ENCODE results near the gene COL4A1.

COL4A1 gene

DNA sequence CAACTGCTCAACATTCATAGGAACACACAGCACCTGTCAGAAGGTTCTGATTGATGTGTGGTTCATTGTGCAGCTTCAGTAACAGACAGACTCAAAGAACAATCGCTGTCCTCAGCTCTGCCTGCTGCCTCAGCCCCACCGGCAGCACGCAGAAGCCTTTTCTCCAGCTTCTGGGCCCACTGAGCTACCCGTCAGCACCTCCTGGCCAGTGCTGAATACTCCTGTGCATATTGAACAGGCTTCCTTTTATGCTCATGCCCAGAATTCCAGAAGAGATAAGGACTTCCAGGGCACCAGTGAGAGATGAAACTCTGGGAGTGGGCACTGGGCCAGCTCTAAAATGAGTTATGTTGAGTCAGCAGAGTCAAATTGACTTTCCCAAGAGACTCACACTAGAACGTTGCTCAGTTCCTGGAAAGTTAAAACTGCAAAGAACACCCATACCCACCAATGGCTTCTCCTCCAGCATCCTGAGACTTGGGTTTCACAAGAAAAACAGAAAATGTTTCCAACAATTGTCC, 119.3 kb downstream of the COL4A1 start:
- DNase-seq = no peak

DNA sequence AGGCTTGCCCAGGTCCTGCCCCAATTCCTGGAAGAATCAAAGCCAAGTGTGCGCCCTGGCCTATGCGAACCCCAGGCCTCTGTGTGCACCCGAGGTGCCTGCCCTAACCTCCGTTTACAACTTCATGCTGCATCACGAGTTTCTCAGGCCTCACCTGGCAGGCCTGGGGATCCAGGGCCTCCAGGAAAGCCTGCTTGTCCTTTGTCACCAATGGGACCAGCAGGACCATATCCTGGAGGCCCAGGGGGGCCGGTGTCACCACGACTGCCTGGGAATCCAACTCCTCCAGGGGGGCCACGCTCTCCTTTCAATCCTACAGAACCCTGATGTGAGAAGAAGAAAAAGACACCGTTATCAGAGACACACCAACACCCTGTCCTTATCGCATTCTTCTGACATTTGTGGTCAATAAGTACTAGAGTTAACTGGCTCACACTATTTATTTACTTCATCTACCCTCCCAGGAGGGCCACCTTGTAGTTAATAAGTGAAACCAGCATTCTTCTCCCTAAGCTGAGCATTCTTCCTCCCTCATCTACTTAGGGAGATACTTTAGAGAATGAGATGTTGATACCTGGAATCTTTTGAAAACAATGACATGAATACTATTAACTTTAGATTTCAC, 120.6 kb downstream of the COL4A1 start:
- no peak for DNase-seq

DNA sequence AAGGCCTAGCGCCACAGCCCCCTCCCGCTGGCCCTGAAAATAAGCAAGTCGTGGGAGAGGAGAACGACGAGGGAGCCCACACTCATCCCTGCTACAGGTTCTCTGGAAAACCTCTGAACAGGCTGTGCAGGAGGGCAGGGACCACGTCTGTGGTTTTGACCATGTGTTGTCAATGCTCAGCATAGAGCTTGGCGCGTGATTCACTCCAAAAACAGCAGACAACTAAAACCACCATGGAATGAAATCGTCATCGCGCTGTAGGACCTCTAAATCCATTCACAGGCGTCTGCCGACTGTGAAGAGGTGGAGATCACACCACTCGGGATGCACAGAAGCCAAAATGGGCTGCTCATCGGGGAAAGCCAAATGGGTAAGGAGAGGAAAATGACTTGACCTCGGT, 121.3 kb downstream of the COL4A1 start:
- no peak for DNase-seq

DNA sequence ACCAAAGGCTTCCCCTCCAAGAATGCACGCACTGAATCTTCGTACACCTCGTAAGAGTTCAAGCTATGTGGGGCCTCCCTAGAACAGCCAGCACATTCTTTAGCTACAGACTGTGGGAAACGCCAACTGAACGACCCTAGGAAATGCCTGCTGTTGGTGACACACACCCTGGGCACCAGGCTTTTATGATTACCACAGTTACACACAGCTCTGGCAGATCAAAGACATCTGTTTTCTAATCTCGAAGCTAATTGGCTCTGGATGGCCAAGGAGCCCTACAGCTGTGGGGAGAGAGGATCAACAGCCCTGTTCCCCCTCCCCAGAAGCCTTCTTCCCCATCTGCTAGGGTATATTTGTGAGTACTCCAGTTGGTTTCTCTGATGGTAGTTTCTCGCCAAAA, 123.0 kb downstream of the COL4A1 start:
- no peak for DNase-seq

DNA sequence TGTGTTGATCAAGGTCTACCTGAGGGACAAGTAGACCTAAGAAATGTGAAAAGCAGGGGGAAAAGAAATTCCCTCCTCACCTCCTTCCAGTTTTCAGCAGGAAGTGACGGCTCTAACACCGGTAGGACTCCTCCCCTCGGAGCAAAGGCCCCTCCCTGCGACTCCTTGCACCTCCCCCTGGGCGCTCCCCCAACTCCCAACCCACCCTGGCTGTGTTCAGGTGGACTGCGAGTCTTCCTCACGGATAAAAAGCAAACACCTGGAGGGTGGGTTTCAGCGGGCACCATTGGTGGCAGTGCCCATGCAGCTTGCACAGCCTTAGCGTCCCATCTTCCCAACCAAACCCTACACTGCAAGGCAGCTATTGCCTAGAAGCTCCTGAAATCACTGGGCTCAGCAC, 124.5 kb downstream of the COL4A1 start:
- no peak for DNase-seq

DNA sequence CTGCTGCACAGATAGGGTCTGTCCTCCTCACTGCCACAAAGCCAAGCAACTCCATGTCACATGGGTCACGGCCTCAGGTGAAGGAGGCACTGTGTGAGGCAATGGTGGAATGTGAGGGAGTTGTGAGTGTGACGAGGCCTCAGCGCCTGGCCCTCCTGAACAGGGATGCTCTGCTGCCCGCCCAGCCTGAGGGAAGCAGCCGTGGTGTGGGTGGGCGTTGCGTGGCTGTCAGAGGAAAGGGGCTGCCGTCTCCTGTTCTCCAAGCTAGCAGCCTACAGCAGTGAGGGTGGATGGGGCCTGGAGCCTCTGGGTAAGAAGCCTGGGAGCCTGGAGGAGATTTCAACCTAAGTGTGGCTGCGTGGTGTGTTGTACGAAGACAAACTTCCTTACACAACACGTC, 125.0 kb downstream of the COL4A1 start:
- no peak for DNase-seq

DNA sequence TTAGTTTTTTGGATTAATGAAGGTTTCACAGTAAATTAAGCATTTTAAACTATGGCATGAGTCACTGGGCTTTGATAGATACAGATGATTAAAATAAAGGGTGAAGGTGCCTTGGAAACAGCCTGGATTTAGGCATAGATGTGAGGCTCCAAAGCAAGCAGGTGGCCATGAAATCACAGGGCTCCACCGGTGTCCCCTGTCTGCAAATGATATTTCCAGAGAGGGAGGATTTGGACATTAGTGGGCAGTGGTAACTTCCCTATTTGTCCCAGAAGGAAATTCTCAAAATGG, 127.2 kb downstream of the COL4A1 start:
- no peak for DNase-seq

DNA sequence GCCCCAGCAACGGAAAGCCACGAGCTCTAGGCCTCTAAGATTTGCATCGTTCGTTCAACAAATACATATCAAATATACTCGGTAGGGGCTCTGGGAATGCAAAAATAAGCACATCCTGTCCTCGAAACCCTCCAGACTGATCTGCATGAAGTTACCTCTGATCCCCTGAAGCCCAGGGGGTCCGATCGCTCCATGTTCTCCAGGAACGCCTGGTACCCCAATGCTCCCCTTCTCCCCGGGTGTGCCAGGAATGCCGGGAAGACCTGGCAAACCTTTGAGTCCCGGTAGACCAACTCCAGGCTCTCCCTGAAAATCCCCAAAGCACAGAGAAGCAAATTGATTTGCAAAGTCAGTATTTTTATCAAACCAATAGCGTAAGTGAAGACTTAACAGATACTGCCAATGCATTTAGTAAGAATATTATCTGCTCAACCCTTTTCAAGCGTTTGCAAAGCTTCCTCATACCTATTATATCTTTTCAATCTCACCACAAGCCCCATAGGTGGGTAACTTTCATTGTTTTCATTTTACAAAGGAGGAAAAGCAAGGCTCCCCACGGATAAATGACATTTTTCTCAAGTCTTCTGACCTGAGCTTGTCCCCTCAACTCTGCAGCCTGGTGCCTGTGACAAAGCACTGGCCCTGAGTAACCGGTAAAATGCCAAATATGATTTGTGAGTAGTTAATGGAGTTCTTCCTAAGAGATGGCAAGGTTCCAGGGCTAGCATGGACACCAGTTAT, 127.7 kb downstream of the COL4A1 start:
- DNase-seq = no peak

DNA sequence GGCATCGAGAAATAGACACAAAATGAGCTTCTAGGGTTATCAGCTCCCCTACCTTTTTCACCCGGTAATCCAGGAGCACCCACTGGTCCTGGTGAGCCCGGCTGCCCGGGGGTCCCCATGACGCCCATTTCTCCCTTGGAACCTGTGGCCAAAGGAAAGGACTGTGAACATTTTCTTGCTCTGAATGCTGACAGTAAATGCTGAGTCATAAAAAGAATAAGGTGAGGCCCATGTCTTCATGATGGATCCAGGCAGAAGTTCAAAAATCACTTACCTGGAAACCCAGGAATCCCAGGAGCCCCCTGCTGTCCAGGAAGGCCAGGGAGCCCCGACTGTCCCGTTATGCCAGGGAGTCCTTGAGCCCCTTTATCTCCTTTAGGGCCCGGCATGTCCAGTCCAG, 129.2 kb downstream of the COL4A1 start:
- no peak for DNase-seq

DNA sequence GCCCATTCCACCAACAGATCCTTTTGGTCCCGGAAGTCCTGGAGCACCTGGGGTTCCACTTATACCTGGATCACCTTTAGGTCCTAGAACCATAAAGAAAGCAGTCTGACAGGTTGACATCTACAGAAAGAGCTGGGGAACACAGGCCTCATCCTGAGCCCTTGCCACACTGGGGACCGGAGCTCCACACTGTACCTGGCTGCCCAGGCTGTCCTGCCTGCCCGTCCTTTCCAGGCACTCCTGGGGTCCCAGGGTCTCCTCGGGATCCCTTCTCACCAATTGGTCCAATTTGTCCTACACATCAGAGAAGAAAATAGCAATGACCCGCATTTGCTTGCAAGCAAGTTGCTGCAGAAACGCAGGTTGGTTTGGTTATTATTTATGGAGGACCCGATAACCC, 130.5 kb downstream of the COL4A1 start:
- DNase-seq = no peak

DNA sequence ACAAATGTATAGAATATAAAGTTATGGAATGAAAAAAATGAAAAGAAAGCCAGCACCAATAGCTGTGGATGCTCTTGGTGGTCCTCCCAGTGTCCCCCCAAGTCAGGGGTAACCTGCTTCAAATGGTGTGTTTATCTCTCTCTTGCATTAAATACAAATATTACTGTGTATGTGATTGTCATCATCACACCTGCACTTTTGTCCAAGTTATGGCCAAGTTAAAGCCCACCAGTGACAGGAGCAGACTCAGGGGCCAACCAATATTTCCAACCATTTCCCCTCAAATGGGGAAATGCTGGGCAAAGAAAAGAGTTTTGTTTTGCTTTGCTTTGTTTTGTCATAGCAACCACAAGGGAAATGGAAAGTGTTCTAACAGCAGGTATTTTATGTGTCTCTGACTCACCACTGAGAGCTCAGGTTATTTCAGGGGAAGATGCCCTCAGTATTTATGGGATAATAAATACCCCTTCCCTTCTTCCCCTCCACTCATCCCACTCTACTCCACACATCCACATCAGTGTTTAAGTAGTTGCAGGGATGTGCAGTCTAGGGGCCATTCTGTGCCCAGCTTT, 133.6 kb downstream of the COL4A1 start:
- DNase-seq = no peak

DNA sequence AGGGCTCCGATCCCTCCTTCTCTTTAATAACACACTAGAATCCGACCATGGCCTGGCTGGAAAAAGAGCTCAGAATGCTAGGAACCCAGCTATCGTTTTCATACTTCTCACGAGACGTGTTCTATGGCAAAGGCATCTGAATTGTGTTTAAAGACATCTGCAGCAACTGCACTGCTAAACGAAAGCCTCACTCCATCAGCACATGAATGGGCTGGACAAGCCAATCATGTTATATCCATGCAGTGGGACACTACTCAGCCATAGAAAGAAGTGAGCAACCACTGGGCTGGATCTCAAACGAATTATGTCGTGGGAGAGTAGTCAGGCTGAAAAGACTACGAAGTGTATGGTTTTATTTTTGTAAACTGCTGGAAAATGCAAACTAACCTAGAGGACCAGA, 136.1 kb downstream of the COL4A1 start:
- no peak for DNase-seq

DNA sequence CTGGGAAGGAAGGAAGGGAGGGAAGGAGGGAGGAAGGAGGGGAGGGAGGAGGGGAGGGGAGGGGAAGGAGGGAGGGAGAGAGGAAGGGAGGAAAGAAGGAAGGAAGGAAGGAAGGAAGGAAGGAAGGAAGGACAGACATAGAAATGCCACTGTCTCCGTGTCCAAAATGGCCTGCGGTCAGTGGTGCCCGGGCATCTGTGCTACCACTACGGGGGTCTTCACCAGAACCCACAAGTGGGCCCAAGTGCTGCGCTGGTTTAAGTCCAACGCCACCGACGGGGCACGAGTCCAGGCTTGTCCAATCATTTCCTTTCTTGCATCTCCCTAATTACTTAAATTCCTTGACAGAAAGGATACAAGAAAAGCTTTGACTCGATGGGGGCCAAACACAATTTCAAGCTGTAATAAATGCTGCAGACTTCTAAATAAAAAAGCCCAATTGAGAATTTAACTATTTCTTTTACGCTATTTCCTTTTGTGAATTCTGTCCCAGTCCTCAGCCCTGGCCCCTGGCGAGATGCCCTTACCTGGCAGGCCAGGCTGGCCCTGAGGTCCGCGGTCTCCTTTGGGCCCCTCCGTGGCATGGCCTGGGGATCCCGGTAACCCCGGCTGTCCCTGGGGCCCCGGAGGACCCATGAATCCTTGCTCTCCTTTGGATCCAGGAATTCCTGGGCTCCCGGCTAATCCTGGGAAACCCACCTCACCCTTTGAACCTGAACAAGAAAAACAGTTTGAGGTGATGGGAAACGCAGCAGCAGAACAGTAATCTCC, 136.8 kb downstream of the COL4A1 start:
- no peak for DNase-seq

DNA sequence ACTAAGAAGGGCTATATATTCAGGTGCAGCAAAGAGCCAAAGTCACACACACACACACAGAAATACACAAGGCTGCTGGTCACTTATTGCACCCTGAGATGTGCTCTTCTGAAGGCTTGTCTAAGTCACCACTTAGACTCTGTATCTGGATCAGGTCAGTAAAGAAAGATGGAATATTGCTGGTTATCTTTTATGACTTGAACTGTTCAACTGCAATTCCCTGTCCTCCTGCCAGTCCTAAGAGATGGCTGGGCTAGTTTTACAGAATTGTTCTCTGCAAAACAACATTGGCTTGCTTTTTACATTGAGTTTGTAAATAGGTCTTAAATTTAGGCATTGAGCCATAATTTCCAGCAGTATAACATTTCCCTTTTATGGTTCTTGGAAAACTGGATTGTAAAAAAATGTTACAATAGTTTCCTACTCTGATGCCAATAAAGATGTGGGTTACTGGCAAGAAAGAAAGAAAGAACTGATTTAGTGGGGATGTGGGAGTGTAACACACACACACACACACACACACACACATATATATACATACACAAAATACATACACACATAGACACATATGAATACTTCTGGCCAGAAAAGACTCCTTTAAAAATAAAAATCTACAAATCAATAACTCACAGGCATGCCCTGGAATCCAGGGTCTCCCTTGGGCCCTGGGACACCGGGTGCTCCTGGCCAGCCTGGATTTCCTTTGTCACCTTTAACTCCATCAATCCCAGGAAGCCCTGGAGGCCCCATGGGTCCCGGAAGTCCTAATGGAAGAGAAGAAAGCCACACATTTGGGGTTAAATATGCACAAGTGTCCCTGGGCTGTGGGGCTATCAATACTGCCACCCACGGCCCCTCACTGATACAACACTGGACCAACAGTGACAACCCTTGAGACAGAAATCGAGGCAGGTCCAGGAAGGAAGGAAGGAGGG, 137.7 kb downstream of the COL4A1 start:
- DNase-seq = no peak

DNA sequence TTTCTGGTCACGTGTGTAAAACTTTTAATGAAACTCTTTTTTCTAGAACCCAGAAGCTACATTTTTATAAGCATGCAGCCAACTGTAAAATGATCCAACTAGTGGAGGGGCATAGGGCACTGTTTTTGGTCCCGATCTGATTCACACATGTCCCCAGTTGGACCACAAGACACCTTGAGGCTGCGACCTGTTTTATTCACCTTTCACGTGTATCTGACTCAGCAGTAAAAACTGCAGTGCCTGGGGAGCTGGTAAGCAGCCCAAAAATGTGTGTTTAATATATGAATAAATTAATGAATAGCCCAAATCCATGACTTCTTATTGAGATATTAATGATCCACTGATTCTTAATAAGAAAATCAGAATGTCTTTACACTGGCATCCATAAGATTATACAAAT, 140.4 kb downstream of the COL4A1 start:
- DNase-seq = no peak

DNA sequence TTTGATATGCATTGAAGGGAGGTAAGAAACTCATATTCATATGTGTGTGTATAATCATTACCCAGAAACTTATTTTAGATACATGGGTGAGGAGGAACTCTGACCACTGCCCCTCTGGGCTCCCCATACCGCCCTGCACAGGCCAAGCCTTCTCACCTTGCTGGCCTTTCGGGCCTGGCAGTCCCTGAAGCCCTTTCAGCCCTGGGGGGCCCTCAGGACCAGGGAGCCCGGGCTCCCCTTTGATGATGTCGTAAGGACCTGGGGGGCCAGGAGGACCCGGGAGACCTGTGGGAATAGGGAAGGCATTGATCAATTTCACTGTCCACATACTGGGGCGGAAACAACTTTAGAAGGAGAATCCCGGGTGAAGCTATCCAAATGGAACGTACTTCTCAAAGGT, 142.3 kb downstream of the COL4A1 start:
- no peak for DNase-seq

DNA sequence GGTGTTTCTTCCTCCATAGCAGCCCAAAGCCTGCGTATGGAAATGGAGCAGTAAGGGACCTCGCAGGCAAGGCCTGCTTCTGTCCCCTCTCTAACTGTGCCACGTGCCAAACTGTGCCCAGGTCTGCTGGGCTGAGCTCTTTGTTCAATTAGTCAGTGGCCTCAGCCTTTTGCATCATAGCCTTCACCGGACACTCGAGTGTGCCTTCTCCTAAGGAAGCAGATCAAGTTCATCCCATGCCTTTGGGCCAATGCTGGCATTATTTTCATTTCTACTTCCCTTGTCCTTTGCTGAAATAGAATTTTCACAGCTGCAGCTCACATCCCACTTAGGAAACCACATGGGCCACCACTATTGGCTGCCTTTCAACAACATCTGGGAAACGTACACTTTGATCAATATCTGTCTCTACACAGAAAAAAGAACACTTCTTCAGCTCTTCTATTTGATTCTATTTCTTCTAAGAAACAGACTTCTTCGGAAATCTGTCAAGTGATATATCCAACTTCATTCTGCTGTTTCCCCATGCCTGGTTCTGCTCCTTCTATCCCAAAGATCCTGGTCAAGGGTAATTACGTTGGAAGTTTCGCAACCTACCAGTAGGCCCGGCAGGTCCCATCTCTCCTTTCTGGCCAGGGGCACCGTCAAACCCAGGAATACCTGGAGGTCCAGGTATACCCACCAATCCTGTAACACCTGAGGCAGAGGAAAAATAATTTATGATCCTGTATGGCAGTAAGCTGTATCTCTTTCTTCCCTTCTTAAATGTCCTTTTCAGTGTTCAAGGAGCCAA, 143.9 kb downstream of the COL4A1 start:
- no peak for DNase-seq

DNA sequence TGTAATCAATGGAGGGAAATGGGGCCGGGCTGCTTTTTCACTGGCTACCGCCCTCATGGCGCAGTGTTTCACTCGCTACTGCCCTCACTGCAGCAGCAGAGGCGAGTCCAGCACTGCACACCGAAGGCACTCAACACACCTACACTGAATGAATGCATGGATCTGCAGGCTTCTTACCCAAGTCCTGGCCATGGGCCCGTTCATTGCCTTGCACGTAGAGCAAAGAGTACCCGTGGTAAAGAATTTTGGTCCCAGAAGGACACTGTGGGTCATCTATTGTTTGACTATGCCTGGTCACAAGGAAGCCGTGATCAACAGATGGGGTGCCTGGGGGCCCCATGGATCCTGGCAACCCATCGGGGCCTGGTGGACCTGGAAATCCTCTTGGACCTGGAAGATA, 144.9 kb downstream of the COL4A1 start:
- DNase-seq = no peak

DNA sequence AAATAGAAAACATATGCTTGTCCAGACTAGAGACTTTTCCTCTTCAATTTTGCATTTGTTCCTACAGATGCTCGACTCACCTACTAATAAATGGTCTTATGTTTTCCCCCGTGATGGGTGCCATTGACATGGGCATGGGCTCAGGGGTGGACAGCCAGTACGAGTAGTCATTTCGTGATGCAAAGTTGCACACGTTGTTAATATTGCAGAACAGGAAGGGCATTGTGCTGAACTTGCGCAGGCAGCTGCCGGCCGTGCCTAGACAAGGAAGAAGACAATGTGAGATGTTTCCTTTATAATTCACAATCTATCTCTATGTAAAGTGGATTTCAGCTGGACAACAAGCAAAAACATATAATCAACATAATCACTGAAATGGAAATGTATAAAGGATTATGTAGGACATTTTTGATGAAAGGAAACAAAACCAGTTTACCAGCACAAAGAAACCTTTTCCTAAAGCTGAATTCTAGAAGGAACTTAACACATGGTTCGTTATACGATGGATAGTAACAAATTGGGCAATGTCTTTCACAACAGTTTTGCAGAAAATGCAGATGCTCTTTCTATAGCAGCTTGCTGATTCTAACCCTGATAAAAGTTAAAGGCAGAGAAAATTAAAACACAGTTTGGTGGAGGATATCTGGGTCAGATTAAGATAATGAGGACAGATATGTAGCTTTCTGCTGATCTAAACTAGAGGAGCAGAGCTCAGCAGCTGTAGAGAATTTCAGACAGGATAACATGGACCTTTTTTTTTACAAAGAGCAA, 145.7 kb downstream of the COL4A1 start:
- DNase-seq = no peak

DNA sequence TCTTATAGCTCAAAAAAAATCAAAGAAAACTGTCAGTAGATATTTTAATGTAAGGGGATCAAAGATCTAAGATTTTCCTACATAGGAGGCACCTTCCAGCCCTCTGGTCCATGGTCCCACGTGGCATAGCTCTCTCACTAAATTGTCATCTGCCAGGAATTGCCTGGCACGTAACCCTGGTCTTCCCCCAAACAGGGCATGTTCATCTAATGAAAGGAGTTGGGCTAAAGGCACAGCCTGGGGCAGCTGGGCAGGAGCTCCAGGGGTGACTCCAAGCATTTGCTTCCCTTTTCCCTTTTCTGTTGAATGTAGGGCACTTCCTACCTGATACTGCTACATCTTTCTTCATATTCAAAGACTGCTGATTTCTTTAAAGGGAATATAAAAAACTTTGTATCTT, 148.7 kb downstream of the COL4A1 start:
- no peak for DNase-seq

DNA sequence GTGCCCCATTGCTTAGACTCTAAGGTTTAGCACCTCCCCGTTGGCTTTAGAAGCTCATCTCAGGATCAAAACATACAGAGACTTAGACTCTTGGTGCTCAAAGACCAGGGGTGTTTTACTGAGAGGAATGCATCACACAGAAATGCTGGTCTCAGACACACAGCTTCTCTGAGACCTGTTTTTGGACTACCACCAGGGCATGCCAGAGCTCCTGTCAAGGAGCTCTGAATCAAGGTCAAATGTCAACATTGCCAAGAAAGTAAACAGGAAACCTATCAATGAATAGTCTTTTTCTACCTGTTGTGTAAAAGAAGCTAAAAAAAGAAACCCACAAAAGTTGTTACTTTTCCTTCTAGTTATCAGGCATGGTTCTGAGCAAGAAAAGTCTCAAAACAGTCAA, 149.2 kb downstream of the COL4A1 start:
- DNase-seq = no peak
